NCI-H2081 treated with DMSO at 0.1 percent for 48 hours (cell line): ENCODE results near the gene CROCC.

Experiments
- DNase-seq: peaks from one replicate; lab custom pipeline; 2025; lab: John Stamatoyannopoulos, UW

The CROCC gene

DNA sequence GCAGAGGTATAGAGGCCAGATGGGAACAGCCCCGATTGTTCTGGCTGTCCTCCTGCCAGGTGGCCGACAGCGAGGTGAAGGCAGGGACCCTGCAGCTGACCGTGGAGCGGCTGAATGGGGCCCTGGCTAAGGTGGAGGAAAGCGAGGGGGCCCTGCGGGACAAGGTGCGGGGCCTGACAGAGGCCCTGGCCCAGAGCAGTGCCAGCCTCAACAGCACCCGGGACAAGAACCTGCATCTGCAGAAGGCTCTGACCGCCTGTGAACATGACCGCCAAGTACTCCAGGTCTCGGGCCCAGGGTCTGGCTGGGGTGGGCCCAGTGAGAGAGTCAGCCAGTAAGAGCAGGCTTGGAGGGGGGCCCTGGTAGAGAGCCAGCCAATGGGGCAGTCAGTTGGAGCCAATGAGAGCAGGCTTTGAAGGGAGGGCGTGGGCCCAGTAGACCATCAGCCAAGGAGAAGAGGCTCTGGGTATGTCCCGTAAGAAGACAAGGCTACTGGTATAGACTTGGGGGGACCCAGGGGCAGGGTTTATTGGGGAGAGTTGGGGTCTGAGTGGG is 47.4 kb downstream of the CROCC start:
- DNase-seq = no peak

- DNase-seq = no peak
Measured at GRCh38 chr1:16969651-16970050, 47.9 kb downstream of the CROCC start.

DNA sequence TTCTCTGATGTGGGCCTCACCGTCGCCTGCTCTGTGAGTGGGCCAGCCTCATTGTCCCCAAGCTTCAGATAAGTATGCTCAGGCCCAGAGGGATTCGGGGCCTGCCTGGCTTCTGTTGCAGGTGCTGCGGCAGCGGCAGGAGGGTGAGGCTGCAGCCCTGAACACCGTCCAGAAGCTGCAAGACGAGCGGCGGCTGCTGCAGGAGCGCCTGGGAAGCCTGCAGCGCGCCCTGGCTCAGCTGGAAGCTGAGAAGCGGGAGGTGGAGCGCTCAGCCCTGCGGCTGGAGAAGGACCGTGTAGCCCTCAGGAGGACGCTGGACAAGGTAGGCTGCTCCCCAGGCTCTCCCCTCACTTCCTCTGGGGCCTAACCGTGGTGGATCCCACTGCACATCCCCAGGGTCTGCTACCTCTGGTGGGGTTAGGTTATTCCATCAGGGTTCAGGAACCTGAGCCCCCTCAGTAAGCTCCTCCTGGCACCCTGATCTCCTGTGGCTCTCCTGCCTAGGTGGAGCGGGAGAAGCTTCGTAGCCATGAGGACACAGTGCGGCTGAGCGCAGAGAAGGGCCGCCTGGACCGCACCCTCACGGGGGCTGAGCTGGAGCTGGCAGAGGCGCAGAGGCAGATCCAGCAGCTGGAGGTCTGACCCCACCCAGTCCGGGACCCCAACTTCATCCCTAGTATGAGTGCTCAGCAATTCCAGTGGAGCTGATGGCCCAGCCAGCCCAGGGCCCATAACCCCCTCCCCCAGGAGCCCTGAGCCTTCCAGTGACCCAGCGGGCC is 48.6 kb downstream of the CROCC start:
- DNase-seq = no peak

- DNase-seq = peak; percentile 25
Measured at GRCh38 chr1:16971341-16972188, 49.8 kb downstream of the CROCC start.

DNA sequence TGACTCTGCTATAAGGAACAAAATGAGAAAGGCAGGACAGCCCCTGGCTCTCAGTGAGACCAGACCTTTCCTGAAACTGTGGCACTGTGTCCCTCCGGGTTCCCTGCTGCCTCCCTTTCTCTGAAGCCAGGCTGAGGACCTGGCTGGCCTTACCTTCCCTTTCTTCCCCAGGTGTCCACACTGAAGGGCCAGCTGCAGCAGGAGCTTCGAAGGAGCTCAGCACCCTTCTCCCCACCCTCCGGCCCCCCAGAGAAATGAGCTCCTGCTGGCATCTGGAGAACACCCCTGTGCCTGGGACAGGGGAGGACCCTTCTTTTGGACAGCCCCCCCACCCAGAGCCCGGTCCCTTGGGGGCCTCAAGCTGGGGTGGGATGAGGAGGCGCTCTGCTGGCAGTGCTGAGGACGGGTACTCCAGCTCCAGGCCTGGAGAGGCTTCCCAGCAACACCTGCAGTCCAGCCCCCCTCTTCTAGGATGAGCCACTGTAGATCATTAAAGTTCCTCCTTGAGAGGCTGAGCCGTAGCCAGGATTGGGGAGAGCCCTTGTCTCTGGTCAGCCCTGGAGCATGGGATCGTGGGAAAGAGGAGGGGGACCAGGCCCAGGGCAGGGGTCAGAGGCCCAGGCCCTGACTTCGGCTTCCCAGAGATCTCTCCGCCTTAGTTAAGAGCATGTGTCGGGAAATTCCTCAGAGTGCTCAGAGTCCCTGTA is 50.6 kb downstream of the CROCC start:
- DNase-seq = no peak

- DNase-seq = no peak
Measured at GRCh38 chr1:16973215-16973614, 51.5 kb downstream of the CROCC start.

GRCh38 chr1:16975211-16975610 is 53.5 kb downstream of the CROCC start:
- DNase-seq = no peak

DNA sequence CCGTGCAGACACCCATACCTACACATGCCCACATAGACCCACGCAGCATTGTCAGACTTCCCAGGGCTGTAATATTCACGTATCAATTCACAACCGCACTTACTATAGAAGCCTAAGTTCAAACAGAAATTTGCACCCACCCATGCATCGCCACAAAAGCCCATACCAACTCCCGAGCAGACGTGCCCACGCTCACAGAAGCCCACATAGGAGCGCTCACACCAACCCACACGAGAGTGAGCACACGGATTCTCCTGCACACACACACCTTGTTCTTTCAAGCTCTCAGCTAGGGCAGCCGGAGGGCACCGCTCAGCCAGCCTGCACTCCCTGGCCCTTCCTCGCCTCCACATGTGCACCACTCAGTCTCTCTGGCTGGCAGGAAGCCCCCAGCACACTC is 54.1 kb downstream of the CROCC start:
- no peak for DNase-seq

DNA sequence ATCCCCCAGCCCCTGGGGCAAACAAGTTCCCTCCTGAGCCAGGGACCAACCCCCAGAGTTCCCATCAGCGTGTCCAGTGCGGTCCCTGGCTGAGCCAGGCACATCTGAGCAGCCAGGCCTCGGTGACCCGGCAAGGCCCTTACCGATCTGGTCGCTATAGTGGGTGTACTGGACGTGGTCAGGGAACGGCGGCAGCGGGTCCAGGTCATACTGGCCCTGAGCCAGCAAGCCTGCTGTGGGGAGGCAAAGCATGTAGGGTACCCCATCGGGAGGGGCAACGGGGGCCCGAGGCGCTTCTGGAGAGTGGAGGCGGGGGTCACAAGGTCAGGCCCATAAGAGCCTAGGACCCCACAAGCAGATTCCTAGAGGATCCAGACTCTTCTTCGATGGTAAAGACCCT is 55.2 kb downstream of the CROCC start:
- DNase-seq = no peak

DNA sequence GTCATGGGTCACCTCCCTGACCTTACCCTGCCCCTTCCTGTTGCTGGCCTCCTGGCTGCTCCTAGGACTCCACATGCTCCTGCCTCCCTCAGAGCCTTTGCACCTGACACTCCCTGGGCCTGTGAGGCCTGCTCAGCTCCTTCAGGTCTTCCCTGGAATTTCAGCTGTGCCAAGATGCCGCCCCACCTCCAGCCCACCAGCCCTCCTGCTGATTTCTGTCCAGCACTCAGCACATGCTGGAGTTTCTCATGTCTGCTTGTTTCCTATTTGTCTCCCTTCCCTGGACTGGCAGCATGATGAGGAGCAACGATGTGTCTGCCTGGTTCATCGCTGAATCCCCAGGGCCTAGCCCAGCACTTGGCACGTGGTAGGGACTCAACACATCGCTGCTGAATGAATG is 55.6 kb downstream of the CROCC start:
- DNase-seq = no peak

DNA sequence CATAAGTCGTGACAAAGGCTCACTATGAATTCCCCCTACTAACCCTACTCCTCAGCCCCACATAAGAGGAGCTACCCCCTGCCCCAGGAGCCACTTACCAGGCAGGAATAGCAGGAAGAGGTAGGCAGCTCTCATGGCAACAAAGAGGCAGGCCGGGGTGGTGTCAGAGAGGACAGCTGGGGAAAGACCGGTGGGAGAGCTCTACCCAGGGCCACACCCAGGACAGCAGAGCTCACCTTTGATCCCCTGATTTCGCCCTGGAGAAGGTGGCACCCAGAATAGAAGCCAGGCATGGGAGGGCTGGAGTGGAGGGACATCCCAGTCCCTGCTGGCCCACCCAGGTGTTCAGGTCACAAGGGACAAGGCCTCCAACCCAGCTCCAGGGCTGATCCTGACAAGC is 56.4 kb downstream of the CROCC start:
- no peak for DNase-seq

GRCh38 chr1:16978567-16979474 is 57.1 kb downstream of the CROCC start:
- DNase-seq = no peak

DNA sequence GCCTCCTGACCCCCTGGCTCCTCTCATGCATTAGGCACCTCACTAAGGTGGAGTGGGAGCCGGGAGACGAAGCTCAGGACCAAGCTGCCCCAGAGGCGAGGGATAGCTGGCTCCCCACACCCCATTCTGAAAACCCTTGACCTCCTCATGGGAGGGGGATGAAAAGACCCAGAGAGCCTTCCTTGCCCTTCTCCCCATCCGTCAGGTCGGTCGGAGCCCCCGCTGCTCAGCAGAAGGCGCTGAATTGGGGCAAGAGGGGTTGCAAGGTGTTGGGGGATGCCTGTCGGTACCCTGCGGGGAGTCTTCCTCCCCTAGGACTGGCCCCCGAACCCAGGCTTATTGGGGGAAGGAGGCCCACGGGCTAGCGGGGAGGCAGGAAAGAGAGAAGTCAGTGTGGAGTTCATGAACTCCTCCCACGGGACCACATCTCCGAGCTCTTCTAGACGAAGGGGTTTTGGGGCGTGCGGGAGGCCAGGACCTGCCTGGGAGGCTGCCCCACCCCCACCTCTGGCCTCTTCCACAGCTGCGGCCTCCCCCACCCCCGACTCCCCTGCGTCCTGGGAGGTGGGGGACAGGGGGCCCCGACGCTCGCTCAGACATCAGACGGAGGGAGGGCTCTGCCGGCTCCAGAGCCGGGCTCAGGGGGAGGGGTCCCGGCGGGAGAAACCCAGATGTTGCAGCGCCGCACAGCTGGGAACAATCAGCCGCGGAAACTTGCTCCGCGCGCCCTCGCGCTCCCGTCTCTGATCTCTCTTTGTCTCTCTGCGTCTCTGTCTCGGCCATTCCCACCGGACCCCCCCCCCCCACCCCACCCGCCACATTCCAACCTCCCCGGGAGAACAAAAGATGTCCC is 58.0 kb downstream of the CROCC start:
- DNase-seq = no peak

GRCh38 chr1:16980473-16981268 is 58.9 kb downstream of the CROCC start, which contains the start of gene MFAP2:
Gene MFAP2, minus strand, starts transcription at chr1:16980620. Its CDS starts 2,347 bp downstream, at chr1:16978273.
- DNase-seq = no peak

DNA sequence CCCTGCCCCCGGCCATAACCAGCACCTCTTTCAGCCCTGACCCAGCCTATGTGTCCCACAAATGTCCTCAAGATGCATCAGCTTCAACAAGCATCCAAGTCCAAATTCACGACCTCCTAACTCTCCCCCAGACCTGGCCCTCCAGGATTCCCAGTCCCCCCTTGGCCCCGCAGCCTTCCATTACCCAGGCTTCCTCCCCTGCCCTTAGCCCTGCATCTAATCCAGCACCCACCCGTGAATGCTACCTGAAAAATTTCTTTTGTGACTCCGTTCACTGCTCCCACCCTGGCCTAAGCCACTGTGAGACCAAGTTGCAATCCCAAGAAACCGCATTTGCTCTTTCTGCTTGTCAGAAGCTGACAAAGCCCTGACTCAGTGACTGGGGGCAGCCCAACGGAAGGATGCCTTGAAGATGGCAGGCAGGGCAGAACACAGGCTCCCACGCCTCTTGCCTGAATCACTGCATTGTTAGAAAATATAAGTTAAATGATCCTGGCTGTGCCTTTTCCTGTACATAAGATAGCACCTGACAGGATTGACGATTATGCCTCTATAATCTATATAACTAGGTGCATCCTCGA is 59.6 kb downstream of the CROCC start:
- no peak for DNase-seq

DNA sequence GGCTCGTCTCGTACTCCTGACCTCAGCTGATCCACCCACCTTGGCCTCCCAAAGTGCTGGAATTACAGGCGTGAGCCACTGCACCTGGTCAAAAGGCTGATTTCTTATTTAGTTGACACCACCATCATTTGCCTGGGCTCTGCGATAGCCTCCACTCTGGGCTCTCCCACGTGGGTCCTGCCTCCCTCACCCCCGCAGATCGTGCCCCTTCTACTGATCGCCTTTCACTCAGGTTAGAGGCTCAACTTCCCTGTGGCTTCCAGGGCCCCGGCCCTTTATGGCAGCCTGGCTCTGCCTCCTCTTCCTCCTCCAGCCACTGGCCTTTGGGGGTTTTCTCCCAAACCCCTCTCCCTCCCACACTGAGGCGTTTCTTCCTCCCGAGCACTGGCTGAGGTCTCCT is 61.2 kb downstream of the CROCC start:
- no peak for DNase-seq

GRCh38 chr1:16983649-16984048 is 61.9 kb downstream of the CROCC start:
- no peak for DNase-seq

- DNase-seq = no peak
Measured at GRCh38 chr1:16984717-16985116, 63.0 kb downstream of the CROCC start.

DNA sequence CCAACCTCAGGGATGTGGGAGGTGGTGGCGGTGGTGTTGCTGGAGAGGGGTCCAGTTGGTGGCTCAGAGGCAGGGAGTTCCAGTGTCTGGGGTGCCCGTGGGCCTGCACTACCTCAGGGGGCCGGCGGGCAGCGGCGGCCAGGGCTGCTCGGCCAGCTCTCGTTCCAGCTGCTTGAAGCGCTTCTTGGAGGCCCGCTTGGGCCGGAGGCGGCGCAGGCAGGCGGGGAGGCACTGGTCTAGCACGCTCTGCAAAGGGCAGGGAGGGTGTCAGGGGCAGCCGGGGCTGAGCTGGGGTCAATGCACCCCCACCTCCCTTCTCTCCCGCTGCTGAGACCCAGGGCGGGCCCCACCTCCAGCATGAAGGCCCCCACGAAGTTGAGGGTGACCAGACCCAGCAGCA is 64.4 kb downstream of the CROCC start:
- no peak for DNase-seq
